Osteoblast (primary cell): Measurements from ENCODE around the gene WDR45B. TPM values are rescaled to one million over a fixed set of nuclear protein-coding genes. Genes with fewer than 3 reads are reported as not detected.

Experiments used
- DNase-seq: peaks from one replicate; pipeline ENCODE4 v3.0.0; 2011; ENCODE audit warnings: low spot score, mixed read lengths; ENCODE audit not compliant: insufficient read length; ENCODE audit errors: missing footprints
- H2AFZ ChIP-seq: 2 replicates; pipeline ENCODE4 v1.6.0; 2011; ENCODE audit warnings: mild to moderate bottlenecking, low read length
- H3K27ac ChIP-seq: 2 replicates; pipeline ENCODE4 v1.5.1; 2011; ENCODE audit warnings: mild to moderate bottlenecking, low read depth, low read length, moderate library complexity
- H3K27me3 ChIP-seq: 2 replicates; pipeline ENCODE4 v1.6.0; 2012; ENCODE audit warnings: mild to moderate bottlenecking, control low read depth, inconsistent platforms, low read length, moderate library complexity; ENCODE audit not compliant: insufficient read depth
- H3K36me3 ChIP-seq: 2 replicates; pipeline ENCODE4 v1.5.1; 2011; ENCODE audit warnings: mild to moderate bottlenecking, low read length, control low read depth, moderate library complexity; ENCODE audit not compliant: insufficient read depth
- H3K4me1 ChIP-seq: 2 replicates; pipeline ENCODE4 v1.5.1; 2011; ENCODE audit warnings: mild to moderate bottlenecking, low read length, control low read depth, moderate library complexity; ENCODE audit not compliant: insufficient read depth
- H3K4me2 ChIP-seq: 2 replicates; pipeline ENCODE4 v1.6.0; 2011; ENCODE audit warnings: mild to moderate bottlenecking, low read length; ENCODE audit not compliant: insufficient read depth
- H3K4me3 ChIP-seq: fragments of 200-600 bp; sonication (generic); 3 replicates; pipeline ENCODE4 v1.5.1; 2012; ENCODE audit warnings: mild to moderate bottlenecking, low read length, inconsistent platforms; ENCODE audit not compliant: insufficient read depth
- H3K79me2 ChIP-seq: 2 replicates; pipeline ENCODE4 v1.6.0; 2012; ENCODE audit warnings: mild to moderate bottlenecking, low read length, control low read depth, inconsistent platforms; ENCODE audit not compliant: insufficient read depth
- H3K9me3 ChIP-seq: 2 replicates; pipeline ENCODE4 v1.5.1; 2011; ENCODE audit warnings: low read depth, low read length, control low read depth
- H4K20me1 ChIP-seq: 2 replicates; pipeline ENCODE4 v1.6.0; 2012; ENCODE audit warnings: mild to moderate bottlenecking, low read length, control low read depth; ENCODE audit not compliant: insufficient read depth
- total RNA-seq: library from RNA; depleted of rRNA; stranded (reverse); fragments of >200 nt; gene quantifications from 2 replicates; pipeline ENCODE4 v1.2.3, GENCODE V29; 2012
- TF ChIP-seq, protein P1 (sequence below): IDR thresholded peaks from 2 replicates; pipeline ENCODE4 v1.5.1; 2011; ENCODE audit warnings: mild to moderate bottlenecking, low read depth, low read length, moderate library complexity; ENCODE audit errors: extremely low read depth

WDR45B gene
- total RNA-seq, 1 donor: 66.2 TPM

- H3K27ac ChIP-seq: no peak overlapping the region
These were observed 46.7 kb downstream of the WDR45B start for GRCh38 chr17:82601447-82602000.

GRCh38 chr17:82600731-82601446 is 47.4 kb downstream of the WDR45B start:
- H4K20me1 ChIP-seq: peaks cover 4% of the 10 kb centered on the region
- H3K9me3 ChIP-seq: no peaks in the 10 kb centered on the region
- H3K4me2 ChIP-seq: no peak overlapping the region
- DNase-seq: no peak
- TF ChIP-seq, protein P1, sequence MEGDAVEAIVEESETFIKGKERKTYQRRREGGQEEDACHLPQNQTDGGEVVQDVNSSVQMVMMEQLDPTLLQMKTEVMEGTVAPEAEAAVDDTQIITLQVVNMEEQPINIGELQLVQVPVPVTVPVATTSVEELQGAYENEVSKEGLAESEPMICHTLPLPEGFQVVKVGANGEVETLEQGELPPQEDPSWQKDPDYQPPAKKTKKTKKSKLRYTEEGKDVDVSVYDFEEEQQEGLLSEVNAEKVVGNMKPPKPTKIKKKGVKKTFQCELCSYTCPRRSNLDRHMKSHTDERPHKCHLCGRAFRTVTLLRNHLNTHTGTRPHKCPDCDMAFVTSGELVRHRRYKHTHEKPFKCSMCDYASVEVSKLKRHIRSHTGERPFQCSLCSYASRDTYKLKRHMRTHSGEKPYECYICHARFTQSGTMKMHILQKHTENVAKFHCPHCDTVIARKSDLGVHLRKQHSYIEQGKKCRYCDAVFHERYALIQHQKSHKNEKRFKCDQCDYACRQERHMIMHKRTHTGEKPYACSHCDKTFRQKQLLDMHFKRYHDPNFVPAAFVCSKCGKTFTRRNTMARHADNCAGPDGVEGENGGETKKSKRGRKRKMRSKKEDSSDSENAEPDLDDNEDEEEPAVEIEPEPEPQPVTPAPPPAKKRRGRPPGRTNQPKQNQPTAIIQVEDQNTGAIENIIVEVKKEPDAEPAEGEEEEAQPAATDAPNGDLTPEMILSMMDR: no peak
- no peak overlapping the region for H3K4me3 ChIP-seq
- H3K4me1 ChIP-seq: peaks cover 10% of the 10 kb centered on the region
- H2AFZ ChIP-seq: no peak overlapping the region
- H3K36me3 ChIP-seq: peaks cover 72% of the 10 kb centered on the region
- peaks cover 53% of the 10 kb centered on the region for H3K79me2 ChIP-seq
- no peak overlapping the region for H3K27ac ChIP-seq
- no peaks in the 10 kb centered on the region for H3K27me3 ChIP-seq

More at GRCh38 chr17:82601447-82602000, 46.7 kb downstream of the WDR45B start:
- no peaks in the 10 kb centered on the region for H3K27me3 ChIP-seq
- H3K79me2 ChIP-seq: peaks cover 53% of the 10 kb centered on the region
- no peak for DNase-seq
- no peaks in the 10 kb centered on the region for H3K9me3 ChIP-seq
- TF ChIP-seq, protein P1: no peak
- H3K36me3 ChIP-seq: peaks cover 74% of the 10 kb centered on the region
- no peak overlapping the region for H2AFZ ChIP-seq
- peaks cover 4% of the 10 kb centered on the region for H4K20me1 ChIP-seq
- no peak overlapping the region for H3K4me3 ChIP-seq
- no peak overlapping the region for H3K4me2 ChIP-seq
- peaks cover 10% of the 10 kb centered on the region for H3K4me1 ChIP-seq

GRCh38 chr17:82599674-82600661 is 48.3 kb downstream of the WDR45B start:
- Histone ChIP-seq H3K9me3 (no peaks in the 10 kb centered on the region), H3K36me3 (peaks cover 70% of the 10 kb centered on the region)
- TF ChIP-seq, protein P1: no peak

More at GRCh38 chr17:82599674-82600661, 48.3 kb downstream of the WDR45B start:
- Histone ChIP-seq H2AFZ (no peak overlapping the region), H4K20me1 (peaks cover 4% of the 10 kb centered on the region), H3K27me3 (no peaks in the 10 kb centered on the region), H3K4me1 (peaks cover 10% of the 10 kb centered on the region), H3K27ac (no peak overlapping the region), H3K4me2 (no peak overlapping the region), H3K79me2 (peaks cover 59% of the 10 kb centered on the region), H3K4me3 (no peak overlapping the region)
- no peak for DNase-seq
